GM21526 (cell line): ENCODE results near the gene KLK7.
"Not testable (repeated sequence)": the region's sequence is repeated elsewhere in the genome, so short reads cannot be mapped to it uniquely, and the experiment has no call there.

Source experiments
- ATAC-seq: cut with Tn5 transposase; IDR thresholded peaks from one replicate; pipeline ENCODE4 v1.9.1; 2021; ENCODE audit warnings: moderate library complexity; ENCODE audit not compliant: unreplicated experiment, low FRiP score

KLK7 gene

DNA sequence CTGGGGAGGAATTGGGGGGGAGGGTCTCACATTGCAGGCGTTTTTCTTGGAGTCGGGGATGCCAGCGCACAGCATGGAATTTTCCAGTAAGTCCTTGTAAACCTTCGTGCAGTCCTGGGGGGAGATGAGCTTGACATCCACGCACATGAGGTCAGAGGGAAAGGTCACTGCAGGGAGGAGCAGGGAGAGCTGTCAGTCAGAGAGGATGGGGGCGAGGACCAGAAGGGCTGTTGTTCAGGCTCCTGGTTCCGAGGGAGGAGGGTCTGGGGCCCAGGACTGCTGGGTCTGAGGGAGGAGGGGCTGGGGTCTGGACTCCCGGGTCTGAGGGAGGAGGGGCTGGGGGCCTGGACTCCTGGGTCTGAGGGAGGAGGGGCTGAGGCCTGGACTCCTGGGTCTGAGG is 4.0 kb downstream of the KLK7 start:
- ATAC-seq: no peak

DNA sequence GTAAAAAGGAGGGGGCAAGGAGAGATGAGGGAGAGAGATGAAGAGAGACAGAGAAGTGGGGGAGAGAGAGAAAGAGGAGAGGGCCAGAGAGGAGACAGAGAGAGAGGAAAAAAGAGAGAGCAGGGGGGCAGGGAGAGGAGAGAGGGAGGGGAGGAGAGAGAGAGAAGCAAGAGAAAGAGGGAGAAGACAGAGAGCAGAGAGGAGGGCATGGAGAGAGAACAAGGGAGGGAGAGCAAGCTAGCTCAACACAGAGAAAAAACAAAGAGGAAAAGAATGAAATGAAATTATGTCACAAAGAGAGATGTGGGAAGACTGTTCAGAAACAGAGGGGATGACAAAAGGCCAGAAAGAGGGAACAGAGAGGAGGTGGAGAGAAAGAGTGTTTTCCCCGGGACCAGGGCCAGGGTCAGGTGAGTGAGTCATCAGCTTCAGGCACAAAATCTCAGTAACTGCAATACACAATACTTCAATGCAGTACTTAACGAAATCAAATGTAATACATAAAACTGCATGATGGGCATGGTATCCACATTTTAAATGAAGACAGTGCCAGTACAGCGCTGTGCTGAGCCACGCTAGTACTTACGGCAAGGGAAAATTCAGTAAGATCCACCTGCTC is 4.8 kb downstream of the KLK7 start:
- no peak for ATAC-seq

- no peak for ATAC-seq
Observed at GRCh38 chr19:50977626-50978025, 6.1 kb downstream of the KLK7 start.

DNA sequence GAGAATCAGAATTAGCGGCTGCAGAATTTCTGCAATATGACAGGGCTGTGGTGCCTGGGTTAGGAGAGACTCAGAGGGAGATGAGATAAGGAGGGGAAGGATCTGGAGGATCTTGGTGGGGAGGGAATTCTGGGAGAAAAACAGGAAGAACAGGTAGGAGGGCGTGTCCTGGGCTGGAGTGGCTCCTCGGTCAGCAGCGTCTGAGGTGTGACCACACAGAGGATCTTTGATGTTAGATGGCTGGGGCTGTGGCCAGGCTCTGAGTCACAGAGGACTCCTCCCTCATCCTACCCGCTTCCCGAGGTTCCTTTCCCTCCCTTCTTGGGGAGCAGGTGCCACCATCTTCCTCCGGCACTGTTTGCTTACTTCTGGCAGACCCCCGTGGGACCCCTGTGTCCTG is 8.0 kb downstream of the KLK7 start:
- ATAC-seq: no peak

- ATAC-seq: no peak
Observed at GRCh38 chr19:50974702-50975556, 8.8 kb downstream of the KLK7 start.

DNA sequence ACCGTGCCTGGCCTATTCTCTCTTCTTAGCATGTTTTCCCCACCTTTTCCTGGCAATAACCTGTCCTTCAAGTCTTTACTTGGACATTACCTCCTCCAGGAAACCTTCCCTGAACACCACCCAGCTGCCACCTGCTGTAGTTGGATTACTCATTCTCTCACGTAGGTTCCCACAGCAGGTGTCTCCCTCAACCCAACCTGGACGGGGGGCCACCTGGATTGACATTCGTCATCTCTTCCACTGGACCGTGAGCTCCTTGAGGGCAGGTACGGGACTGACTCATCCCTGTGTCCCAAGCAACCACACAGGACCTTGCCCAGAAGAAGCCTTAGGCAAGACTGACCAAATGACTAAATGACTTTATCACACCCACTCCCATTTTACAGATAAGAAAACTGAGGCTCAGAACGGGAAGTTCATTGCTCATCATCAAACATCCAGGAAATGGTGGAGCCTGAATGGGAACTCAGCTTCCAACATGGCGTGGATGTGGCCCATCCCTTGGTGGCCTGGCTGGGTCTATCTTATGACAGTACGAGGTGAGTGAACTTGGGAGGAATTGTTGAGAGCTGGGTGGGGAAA is 10.8 kb downstream of the KLK7 start:
- ATAC-seq: no peak

DNA sequence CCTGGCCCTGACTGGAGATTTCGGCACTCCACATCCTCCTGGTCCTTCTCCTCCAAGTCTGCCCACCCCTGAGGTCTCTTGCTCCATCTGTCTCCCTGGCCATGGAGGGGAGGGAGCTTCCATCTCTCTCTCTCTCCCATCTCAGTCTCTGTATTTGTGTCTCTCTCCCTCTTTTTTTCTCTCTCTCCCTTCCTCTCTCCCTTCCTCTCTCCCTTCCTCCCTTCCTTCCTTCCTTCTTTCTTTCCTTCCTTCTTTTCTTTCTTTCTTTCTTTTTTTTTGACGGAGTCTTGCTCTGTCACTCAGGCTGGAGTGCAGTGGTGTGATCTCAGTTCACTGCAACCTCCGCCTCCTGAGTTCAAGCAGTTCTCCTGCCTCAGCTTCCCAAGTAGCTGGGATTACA is 13.9 kb downstream of the KLK7 start:
- not testable (repeated sequence) for ATAC-seq

DNA sequence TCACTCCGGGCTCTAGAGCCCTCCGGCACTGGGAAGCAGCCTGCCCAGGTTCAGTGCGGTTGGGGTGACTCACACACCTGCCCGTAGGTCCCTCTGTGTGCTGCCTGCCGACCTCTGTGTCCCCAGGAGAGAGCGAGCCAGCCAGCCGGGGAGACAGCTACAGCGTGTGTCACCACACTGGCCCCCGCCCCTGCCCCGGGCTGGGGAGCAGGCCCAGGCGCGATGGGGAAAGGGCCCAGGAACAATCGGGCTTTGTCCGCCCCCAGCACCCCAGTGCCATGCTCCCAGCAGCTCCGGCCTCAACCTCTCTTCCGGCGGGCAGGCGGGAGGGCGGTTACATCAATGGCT is 14.3 kb downstream of the KLK7 start, which contains the start of gene KLK6:
TSS of gene KLK6 (minus strand) at position 179 of the 348 bp plus-strand sequence. CDS start 1,487 bp downstream, outside the sequence.
- ATAC-seq: no peak

- ATAC-seq: no peak
Observed at GRCh38 chr19:50968716-50969412, 14.9 kb downstream of the KLK7 start.

GRCh38 chr19:50967929-50968715 is 15.6 kb downstream of the KLK7 start:
- ATAC-seq: no peak

GRCh38 chr19:50964266-50964665 is 19.5 kb downstream of the KLK7 start:
- ATAC-seq: no peak

GRCh38 chr19:50963381-50963780 is 20.3 kb downstream of the KLK7 start:
- no peak for ATAC-seq

- no peak for ATAC-seq
Observed at GRCh38 chr19:50962245-50962644, 21.5 kb downstream of the KLK7 start.

- ATAC-seq: no peak
Observed at GRCh38 chr19:50959731-50960500, 23.8 kb downstream of the KLK7 start.

DNA sequence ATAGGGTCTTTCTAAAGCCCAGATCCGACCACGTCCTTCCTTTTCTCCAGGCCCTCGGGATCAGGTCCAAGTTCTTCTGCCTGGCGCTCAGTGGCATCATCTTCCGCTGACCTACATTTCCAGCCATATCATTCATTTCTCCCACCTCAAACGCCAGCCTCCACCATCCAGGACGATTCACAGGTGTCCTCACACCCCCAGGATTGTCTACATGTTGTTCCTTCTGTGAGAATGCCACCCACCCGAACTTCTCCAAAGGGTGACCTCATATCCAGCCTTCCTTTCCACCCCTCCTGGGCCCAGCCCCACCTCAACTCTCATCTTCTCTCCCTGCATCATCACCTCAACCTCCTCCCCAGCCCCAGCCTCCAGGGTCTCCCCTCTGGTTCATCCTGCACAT is 26.1 kb downstream of the KLK7 start:
- no peak for ATAC-seq

GRCh38 chr19:50952910-50953309 is 30.8 kb downstream of the KLK7 start, which contains the start of gene KLK5:
KLK5 (minus strand) TSS chr19:50953038; CDS start chr19:50952657, 381 bp downstream.
- ATAC-seq: no peak

DNA sequence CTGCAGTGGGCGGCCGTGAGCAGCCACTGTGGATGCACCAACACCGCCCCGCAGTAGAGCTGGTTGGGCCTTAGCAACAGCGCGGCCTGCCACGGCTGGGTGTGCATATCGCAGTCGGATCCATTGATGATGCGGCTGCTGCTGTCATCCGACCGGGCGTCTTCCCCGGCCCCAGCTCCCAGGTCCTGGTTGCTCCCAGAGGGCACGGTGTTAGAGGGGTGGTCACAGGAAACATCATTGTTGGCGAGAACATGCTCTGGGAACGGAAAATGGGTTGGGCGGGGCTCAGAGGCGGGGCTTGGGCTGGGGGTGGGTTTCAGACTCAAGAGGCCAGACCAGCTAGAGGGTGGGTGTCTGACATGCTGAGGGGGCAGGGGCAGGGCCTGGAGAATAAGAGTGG is 33.9 kb downstream of the KLK7 start:
- ATAC-seq: no peak

DNA sequence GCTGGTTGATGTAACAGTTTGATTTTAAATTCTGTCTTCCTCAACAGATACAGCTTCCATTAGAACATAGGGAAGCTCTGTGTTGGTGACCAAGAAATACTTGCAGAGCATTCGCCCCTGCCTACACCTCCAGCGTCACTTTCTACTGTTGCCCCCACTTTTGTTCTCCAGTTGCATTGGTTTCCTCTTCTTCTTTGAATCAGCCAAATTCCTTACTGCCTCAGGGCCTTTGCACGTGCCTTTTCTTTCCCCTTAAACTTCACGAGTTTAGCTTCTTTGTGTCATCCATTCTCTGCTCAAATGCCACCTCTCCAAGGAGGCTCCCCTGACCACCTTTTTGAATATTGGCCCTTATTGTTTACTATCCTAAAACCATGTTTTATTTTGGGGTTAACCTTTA is 36.6 kb downstream of the KLK7 start:
- ATAC-seq: no peak

- no peak for ATAC-seq
Observed at GRCh38 chr19:50944795-50945194, 38.9 kb downstream of the KLK7 start.
